SK-N-MC (cell line): Measurements from ENCODE around the gene MAPKBP1.

Experiments used
- DNase-seq: peaks from one replicate; pipeline ENCODE4 v3.0.0-alpha.2; 2011; ENCODE audit warnings: low read depth, low spot score
- H3K27ac ChIP-seq: fragments of 200-600 bp; sonication (generic); 2 replicates; pipeline ENCODE4 v1.5.1; 2016; ENCODE audit warnings: mixed run types
- H3K36me3 ChIP-seq: fragments of 200-600 bp; sonication (generic); 2 replicates; pipeline ENCODE4 v1.6.1; 2017; ENCODE audit warnings: antibody characterized with exemption, low read length, mixed read lengths; ENCODE audit not compliant: insufficient read depth
- H3K4me3 ChIP-seq: fragments of 200-600 bp; sonication (generic); 2 replicates; pipeline ENCODE4 v1.5.1; 2016
- H3K9ac ChIP-seq: fragments of 200-600 bp; sonication (generic); 2 replicates; pipeline ENCODE4 v1.8.0; 2017; ENCODE audit warnings: mixed run types, mixed read lengths; ENCODE audit not compliant: insufficient read length
- H3K9me3 ChIP-seq: fragments of 200-600 bp; sonication (generic); 2 replicates; pipeline ENCODE4 v1.6.1; 2017; ENCODE audit warnings: low read depth, mild to moderate bottlenecking, antibody characterized with exemption, low read length, moderate library complexity, mixed read lengths
- EZH2 ChIP-seq: fragments of 200-600 bp; sonication (generic); IDR thresholded peaks from one replicate; pipeline ENCODE4 v1.6.1; 2017; ENCODE audit warnings: antibody characterized with exemption
- FOXP2 ChIP-seq: optimal IDR thresholded peaks from 2 replicates; pipeline ENCODE3; 2011; ENCODE audit warnings: mild to moderate bottlenecking, moderate library complexity; ENCODE audit not compliant: insufficient read depth; ENCODE audit errors: extremely low read length, control extremely low read depth
- POLR2AphosphoS5 ChIP-seq: IDR thresholded peaks from 2 replicates; pipeline ENCODE4 v1.6.1; 2012; ENCODE audit warnings: mild to moderate bottlenecking, low read depth, low read length, borderline replicate concordance

MAPKBP1 gene

GRCh38 chr15:41866872-41867579, 92.7 kb downstream of the MAPKBP1 start:
- Histone ChIP-seq H3K9me3 (no peaks in the 10 kb centered on the region), H3K9ac (no peak overlapping the region), H3K4me3 (no peak overlapping the region), H3K36me3 (no peaks in the 10 kb centered on the region), H3K27ac (no peak overlapping the region)
- no peak for DNase-seq
- no peak for TF ChIP-seq FOXP2

- H3K4me3 ChIP-seq: no peak overlapping the region
These were observed 94.0 kb downstream of the MAPKBP1 start for GRCh38 chr15:41868321-41868720.

GRCh38 chr15:41869770-41870688, 95.7 kb downstream of the MAPKBP1 start:
- Histone ChIP-seq H3K9me3 (no peaks in the 10 kb centered on the region), H3K9ac (no peak overlapping the region), H3K27ac (no peak overlapping the region), H3K4me3 (no peak overlapping the region), H3K36me3 (no peaks in the 10 kb centered on the region)
- no peak for DNase-seq
- no peak for TF ChIP-seq FOXP2
- no peak for TF ChIP-seq POLR2AphosphoS5
- TF ChIP-seq EZH2: no peak

More at GRCh38 chr15:41868321-41868720, 94.0 kb downstream of the MAPKBP1 start:
- TF ChIP-seq EZH2 (no peak), POLR2AphosphoS5 (no peak), FOXP2 (no peak)
- Histone ChIP-seq H3K36me3 (no peaks in the 10 kb centered on the region), H3K9ac (no peak overlapping the region), H3K9me3 (no peaks in the 10 kb centered on the region), H3K27ac (no peak overlapping the region)
- DNase-seq: no peak

GRCh38 chr15:41870689-41871081, 96.4 kb downstream of the MAPKBP1 start:
- H3K9ac ChIP-seq: no peak overlapping the region
- H3K4me3 ChIP-seq: no peak overlapping the region
- DNase-seq: no peak
- no peaks in the 10 kb centered on the region for H3K9me3 ChIP-seq
- TF ChIP-seq FOXP2 (no peak), POLR2AphosphoS5 (no peak), EZH2 (no peak)
- H3K36me3 ChIP-seq: no peaks in the 10 kb centered on the region
- H3K27ac ChIP-seq: no peak overlapping the region

- Histone ChIP-seq H3K9ac (no peak overlapping the region), H3K36me3 (no peaks in the 10 kb centered on the region), H3K4me3 (no peak overlapping the region), H3K9me3 (no peaks in the 10 kb centered on the region), H3K27ac (no peak overlapping the region)
- TF ChIP-seq POLR2AphosphoS5 (no peak), EZH2 (no peak), FOXP2 (no peak)
- DNase-seq: no peak
These were observed 97.1 kb downstream of the MAPKBP1 start for GRCh38 chr15:41871175-41871905.

GRCh38 chr15:41872166-41872747, 98.0 kb downstream of the MAPKBP1 start:
- TF ChIP-seq POLR2AphosphoS5 (no peak), FOXP2 (no peak), EZH2 (no peak)
- H3K4me3 ChIP-seq: no peak overlapping the region
- no peak for DNase-seq
- H3K9me3 ChIP-seq: no peaks in the 10 kb centered on the region
- H3K27ac ChIP-seq: no peak overlapping the region
- H3K36me3 ChIP-seq: no peaks in the 10 kb centered on the region
- H3K9ac ChIP-seq: no peak overlapping the region

GRCh38 chr15:41873711-41874110, 99.4 kb downstream of the MAPKBP1 start:
- no peak for DNase-seq
- TF ChIP-seq EZH2: no peak

GRCh38 chr15:41874736-41875135, 100.5 kb downstream of the MAPKBP1 start:
- DNase-seq: no peak
- no peaks in the 10 kb centered on the region for H3K9me3 ChIP-seq
- no peak overlapping the region for H3K27ac ChIP-seq
- no peaks in the 10 kb centered on the region for H3K36me3 ChIP-seq
- no peak overlapping the region for H3K9ac ChIP-seq
- no peak for TF ChIP-seq FOXP2
- TF ChIP-seq POLR2AphosphoS5: no peak
- TF ChIP-seq EZH2: no peak
- H3K4me3 ChIP-seq: no peak overlapping the region

More at GRCh38 chr15:41873711-41874110, 99.4 kb downstream of the MAPKBP1 start:
- H3K9ac ChIP-seq: no peak overlapping the region
- no peaks in the 10 kb centered on the region for H3K9me3 ChIP-seq
- H3K27ac ChIP-seq: no peak overlapping the region
- H3K36me3 ChIP-seq: no peaks in the 10 kb centered on the region
- no peak overlapping the region for H3K4me3 ChIP-seq
